Fibroblast of mammary gland (primary cell): ENCODE results near the gene CCZ1B.
"Not testable (repeated sequence)": the region's sequence is repeated elsewhere in the genome, so short reads cannot be mapped to it uniquely, and the experiment has no call there.

Experiments
- DNase-seq: peaks from one replicate; pipeline ENCODE4 v3.0.0-alpha.2; 2010; ENCODE audit warnings: low read depth
- H3K4me3 ChIP-seq: 2 replicates; pipeline ENCODE4 v1.5.1; 2011; ENCODE audit warnings: low read depth, mild to moderate bottlenecking, low read length, moderate library complexity; ENCODE audit not compliant: control insufficient read depth
- CTCF ChIP-seq: conservative IDR thresholded peaks from 2 replicates; pipeline ENCODE4 v1.5.1; 2011; ENCODE audit warnings: low read depth, low read length, inconsistent platforms; ENCODE audit not compliant: control insufficient read depth, insufficient read depth

The CCZ1B gene

GRCh38 chr7:6843092-6843491 is 17.0 kb upstream of the CCZ1B start:
- H3K4me3 ChIP-seq, DNase-seq: not testable (repeated sequence)

- H3K4me3 ChIP-seq: not testable (repeated sequence)
- DNase-seq: peak; percentile 39
Observed at GRCh38 chr7:6842278-6842921, 16.3 kb upstream of the CCZ1B start.

GRCh38 chr7:6837081-6837480 is 11.0 kb upstream of the CCZ1B start:
- not testable (repeated sequence) for DNase-seq

GRCh38 chr7:6835521-6835920 is 9.4 kb upstream of the CCZ1B start:
- DNase-seq, H3K4me3 ChIP-seq: not testable (repeated sequence)

More at GRCh38 chr7:6837081-6837480, 11.0 kb upstream of the CCZ1B start:
- H3K4me3 ChIP-seq: not testable (repeated sequence)

- no peak for TF ChIP-seq CTCF
- DNase-seq: no peak
- H3K4me3 ChIP-seq: no peak overlapping the region
Observed at GRCh38 chr7:6833636-6834035, 7.6 kb upstream of the CCZ1B start.

GRCh38 chr7:6831018-6831725 is 5.1 kb upstream of the CCZ1B start:
- no peak for TF ChIP-seq CTCF
- no peak overlapping the region for H3K4me3 ChIP-seq
- no peak for DNase-seq

GRCh38 chr7:6830026-6830425 is 4.0 kb upstream of the CCZ1B start:
- DNase-seq, H3K4me3 ChIP-seq: not testable (repeated sequence)

GRCh38 chr7:6829616-6830015 is 3.5 kb upstream of the CCZ1B start:
- H3K4me3 ChIP-seq, DNase-seq: not testable (repeated sequence)

- H3K4me3 ChIP-seq, DNase-seq: not testable (repeated sequence)
Observed at GRCh38 chr7:6827180-6827579, 1.1 kb upstream of the CCZ1B start.

- not testable (repeated sequence) for DNase-seq
- peak overlapping the region; percentile 40 for H3K4me3 ChIP-seq
Observed at GRCh38 chr7:6825236-6826125, 594 bp downstream of the CCZ1B start.

- DNase-seq: not testable (repeated sequence)
Observed at GRCh38 chr7:6821622-6822021, 4.5 kb downstream of the CCZ1B start.

GRCh38 chr7:6815470-6815869 is 10.6 kb downstream of the CCZ1B start:
- not testable (repeated sequence) for DNase-seq, H3K4me3 ChIP-seq

More at GRCh38 chr7:6821622-6822021, 4.5 kb downstream of the CCZ1B start:
- H3K4me3 ChIP-seq: not testable (repeated sequence)

- not testable (repeated sequence) for DNase-seq, H3K4me3 ChIP-seq
Observed at GRCh38 chr7:6813011-6813410, 13.1 kb downstream of the CCZ1B start.

GRCh38 chr7:6807959-6808358 is 18.1 kb downstream of the CCZ1B start:
- H3K4me3 ChIP-seq, DNase-seq: not testable (repeated sequence)

- DNase-seq, H3K4me3 ChIP-seq: not testable (repeated sequence)
Observed at GRCh38 chr7:6807393-6807918, 18.6 kb downstream of the CCZ1B start.

GRCh38 chr7:6800331-6800730 is 25.7 kb downstream of the CCZ1B start:
- not testable (repeated sequence) for H3K4me3 ChIP-seq, DNase-seq
